PC-3 (cell line): ENCODE results near the gene ZNF746. TPM values are rescaled to one million over a fixed set of nuclear protein-coding genes. Genes with fewer than 3 reads are reported as not detected.

Source experiments
- ATAC-seq: fragments of 200-7000 bp; cut with Tn5 transposase; 2 replicates; pipeline ENCODE4 v1.9.1; 2020; ENCODE audit warnings: mild to moderate bottlenecking, moderate library complexity
- BruUV-seq: library from RNA; stranded (reverse); fragments of 400-500 nt; replicated peaks from 2 replicates; lab custom pipeline; 2021; lab: Mats Ljungman, UMichigan
- CTCF ChIA-PET: fragments of 300-600 bp; sonication (Branson Sonifier 250); formaldehyde crosslinking; loops from one replicate; lab custom pipeline; 2022; ENCODE audit warnings: antibody characterized with exemption; lab: Charles Lee
- POLR2A ChIA-PET: fragments of 300-600 bp; sonication (Branson Sonifier 250); formaldehyde crosslinking; loops from one replicate; lab custom pipeline; 2022; ENCODE audit warnings: antibody characterized with exemption; ENCODE audit not compliant: unreplicated experiment; lab: Charles Lee
- DNase-seq: peaks from one replicate; pipeline ENCODE4 v3.0.0-alpha.2; 2015
- H2AFZ ChIP-seq: fragments of 300-600 bp; sonication (generic); 2 replicates; pipeline ENCODE4 v1.6.0; 2016; ENCODE audit warnings: antibody characterized with exemption, low read length
- H3F3A ChIP-seq: fragments of 300-600 bp; sonication (generic); one replicate; pipeline ENCODE4 v1.6.0; 2017; ENCODE audit warnings: antibody characterized with exemption, low read length, control low read depth, mild to moderate bottlenecking; ENCODE audit not compliant: unreplicated experiment
- H3K27ac ChIP-seq: fragments of 300-600 bp; sonication (generic); 2 replicates; pipeline ENCODE4 v1.5.1; 2016; ENCODE audit warnings: mild to moderate bottlenecking, low read length
- H3K27me3 ChIP-seq: fragments of 300-600 bp; sonication (generic); 2 replicates; pipeline ENCODE4 v1.6.1; 2016; ENCODE audit warnings: low read length, mixed read lengths
- H3K36me3 ChIP-seq: fragments of 300-600 bp; sonication (generic); 2 replicates; pipeline ENCODE4 v1.6.1; 2016; ENCODE audit warnings: low read depth, mixed run types, low read length, mixed read lengths
- H3K4me1 ChIP-seq: fragments of 300-600 bp; sonication (generic); 2 replicates; pipeline ENCODE4 v1.5.1; 2016; ENCODE audit warnings: low read length; ENCODE audit not compliant: insufficient read depth
- H3K4me2 ChIP-seq: fragments of 300-600 bp; sonication (generic); 2 replicates; pipeline ENCODE4 v1.6.0; 2016; ENCODE audit warnings: low read length
- H3K4me3 ChIP-seq: fragments of 300-600 bp; sonication (generic); 2 replicates; pipeline ENCODE4 v1.5.1; 2016; ENCODE audit warnings: mild to moderate bottlenecking, low read length, mixed read lengths
- H3K79me2 ChIP-seq: fragments of 300-600 bp; sonication (generic); 2 replicates; pipeline ENCODE4 v1.6.1; 2017; ENCODE audit warnings: low read length, mixed read lengths
- H3K9ac ChIP-seq: fragments of 300-600 bp; sonication (generic); 2 replicates; pipeline ENCODE4 v1.6.0; 2016; ENCODE audit warnings: mild to moderate bottlenecking, low read length
- H3K9me2 ChIP-seq: fragments of 300-600 bp; sonication (generic); replicated peaks from 2 replicates; pipeline ENCODE4 v1.6.1; 2016; ENCODE audit warnings: mixed run types, low read length, mixed read lengths
- H3K9me3 ChIP-seq: fragments of 300-600 bp; sonication (generic); 2 replicates; pipeline ENCODE4 v1.6.1; 2016; ENCODE audit warnings: low read length, mixed read lengths
- H4K20me1 ChIP-seq: fragments of 300-600 bp; sonication (generic); 2 replicates; pipeline ENCODE4 v1.6.1; 2016; ENCODE audit warnings: low read length, mixed read lengths
- CTCF ChIP-seq: fragments of 300-600 bp; sonication (generic); conservative IDR thresholded peaks from 2 replicates; pipeline ENCODE4 v1.5.1; 2017; ENCODE audit warnings: antibody characterized with exemption, low read depth, mild to moderate bottlenecking, low read length
- EZH2 ChIP-seq: fragments of 300-600 bp; sonication (generic); IDR thresholded peaks from one replicate; pipeline ENCODE4 v1.6.1; 2017; ENCODE audit warnings: antibody characterized with exemption, mild to moderate bottlenecking, low read length; ENCODE audit not compliant: unreplicated experiment
- EZH2phosphoT487 ChIP-seq: fragments of 300-600 bp; sonication (generic); IDR thresholded peaks from 2 replicates; pipeline ENCODE4 v1.6.1; 2018; ENCODE audit warnings: mild to moderate bottlenecking, antibody characterized with exemption, low read length, borderline replicate concordance
- intact Hi-C: fragments of 100-400 bp; cut with micrococcal nuclease; formaldehyde crosslinking; loops from 2 replicates; pipeline ENCODE4 v1.9.0; 2023
- total RNA-seq: library from RNA; depleted of rRNA; stranded (reverse); fragments of >200 nt; gene quantifications from 2 replicates; pipeline ENCODE4 v1.2.3, GENCODE V29; 2014

Gene ZNF746
- total RNA-seq, 1 experiment from 2014 or later: 19.6 TPM

DNA sequence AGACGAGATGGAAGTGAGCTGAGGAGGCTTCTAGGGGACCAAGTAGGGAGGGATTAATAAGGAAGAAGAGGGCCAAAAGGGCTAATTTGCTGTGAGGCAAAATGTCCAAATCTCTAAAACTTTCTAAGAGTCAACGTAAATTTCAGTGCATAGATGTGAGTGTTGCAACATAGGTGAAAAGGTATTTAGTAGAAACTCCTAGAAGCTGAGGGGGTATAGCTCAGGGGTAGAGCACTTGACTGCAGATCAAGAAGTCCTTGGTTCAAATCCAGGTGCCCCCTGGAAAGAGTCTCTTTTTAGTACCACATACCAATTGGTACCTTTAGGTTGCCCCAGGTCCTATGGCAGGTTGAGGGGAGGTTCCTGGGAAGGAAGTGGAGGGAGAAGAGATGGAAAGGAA lies 48.7 kb upstream of the ZNF746 start:
- no peaks in the 10 kb centered on the region for H3F3A ChIP-seq
- no peak for DNase-seq
- no peak overlapping the region for H3K27ac ChIP-seq
- no peak overlapping the region for H3K4me2 ChIP-seq
- BruUV-seq: no TSS peak
- H3K9me2 ChIP-seq: no peaks in the 10 kb centered on the region
- ATAC-seq: no peak
- H3K36me3 ChIP-seq: peaks cover 20% of the 10 kb centered on the region
- intact Hi-C loops: no loop called here
- TF ChIP-seq CTCF (no peak), EZH2phosphoT487 (no peak), EZH2 (no peak)
- no peak overlapping the region for H3K9ac ChIP-seq
- no peak overlapping the region for H2AFZ ChIP-seq
- H3K4me3 ChIP-seq: no peak overlapping the region
- no peaks in the 10 kb centered on the region for H3K27me3 ChIP-seq
- H3K9me3 ChIP-seq: peaks cover 3% of the 10 kb centered on the region
- H4K20me1 ChIP-seq: no peaks in the 10 kb centered on the region
- H3K79me2 ChIP-seq: no peaks in the 10 kb centered on the region
- H3K4me1 ChIP-seq: peaks cover 3% of the 10 kb centered on the region; the same call in 1 of the 2 replicates
- POLR2A ChIA-PET: no interaction called here
- CTCF ChIA-PET: no interaction called here

DNA sequence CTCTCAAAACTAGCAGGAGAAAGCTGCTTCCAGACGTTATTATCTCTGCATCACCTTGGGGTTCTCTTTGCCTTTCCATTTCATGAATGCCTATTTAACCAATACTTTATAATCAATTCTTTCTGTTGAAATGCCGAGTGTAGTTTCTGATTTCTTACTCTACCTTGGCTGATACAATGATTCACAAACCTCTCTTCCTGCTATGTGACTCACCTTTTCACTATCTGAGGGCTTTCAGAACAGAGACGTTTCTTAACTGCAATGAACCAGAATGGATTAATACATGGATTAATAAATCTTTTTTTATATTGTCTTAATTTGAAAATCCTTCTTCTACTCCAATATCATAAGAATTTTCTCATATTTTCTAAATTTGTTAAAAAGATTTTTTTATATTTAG lies 46.4 kb upstream of the ZNF746 start:
- H3K27me3 ChIP-seq: no peaks in the 10 kb centered on the region
- H3K9me3 ChIP-seq: peaks cover 6% of the 10 kb centered on the region
- DNase-seq (peak; percentile 39), ATAC-seq (peak; percentile 56)
- H3K9ac ChIP-seq: no peak overlapping the region
- no peak overlapping the region for H2AFZ ChIP-seq
- H3K4me1 ChIP-seq: peaks cover 3% of the 10 kb centered on the region; the same call in 1 of the 2 replicates
- POLR2A ChIA-PET: no interaction called here
- H3K79me2 ChIP-seq: no peaks in the 10 kb centered on the region
- BruUV-seq: TSS peak; percentile 4
- H3K27ac ChIP-seq: no peak overlapping the region
- H4K20me1 ChIP-seq: no peaks in the 10 kb centered on the region
- peaks cover 9% of the 10 kb centered on the region for H3K36me3 ChIP-seq
- H3K4me3 ChIP-seq: no peak overlapping the region
- no peak overlapping the region for H3K4me2 ChIP-seq
- intact Hi-C loops: no loop called here
- TF ChIP-seq CTCF: no peak
- TF ChIP-seq EZH2: no peak
- TF ChIP-seq EZH2phosphoT487: no peak
- no peaks in the 10 kb centered on the region for H3K9me2 ChIP-seq
- H3F3A ChIP-seq: no peaks in the 10 kb centered on the region
- CTCF ChIA-PET: no interaction called here

DNA sequence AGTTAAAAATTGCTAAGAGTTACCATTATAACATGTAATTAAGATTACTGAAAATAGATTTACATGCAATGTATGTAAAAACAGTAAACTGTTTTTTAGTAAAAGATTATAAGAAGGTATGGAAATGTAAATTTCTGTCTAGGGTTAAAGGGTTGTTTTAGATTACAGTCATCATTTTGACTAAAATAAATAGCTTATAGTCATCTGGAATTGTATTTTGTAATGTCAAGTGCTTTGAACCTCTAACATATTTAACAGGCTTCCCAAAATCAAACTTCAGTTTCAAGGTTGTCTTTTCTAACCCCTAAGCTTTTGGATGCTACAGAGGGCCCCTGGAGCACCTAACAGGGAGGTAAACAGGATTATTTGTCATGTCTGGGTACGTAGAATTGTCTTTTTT lies 35.0 kb upstream of the ZNF746 start:
- Histone ChIP-seq H3K9ac (no peak overlapping the region), H3K79me2 (no peaks in the 10 kb centered on the region), H3K9me3 (peaks cover 29% of the 10 kb centered on the region), H4K20me1 (no peaks in the 10 kb centered on the region), H3K4me3 (no peak overlapping the region), H3K27me3 (no peaks in the 10 kb centered on the region), H2AFZ (no peak overlapping the region), H3K4me1 (no peaks in the 10 kb centered on the region), H3K27ac (no peak overlapping the region), H3K36me3 (no peaks in the 10 kb centered on the region; the same call in 1 of the 2 replicates), H3K4me2 (no peak overlapping the region), H3K9me2 (no peaks in the 10 kb centered on the region), H3F3A (no peaks in the 10 kb centered on the region)
- intact Hi-C loops: no loop called here
- DNase-seq (no peak), ATAC-seq (no peak)
- BruUV-seq: no TSS peak
- no peak for TF ChIP-seq EZH2phosphoT487
- no peak for TF ChIP-seq CTCF
- TF ChIP-seq EZH2: no peak
- CTCF ChIA-PET: no interaction called here
- POLR2A ChIA-PET: no interaction called here
